Fibroblast of pulmonary artery (primary cell): ENCODE data around the gene DGKI.

Source experiments
- DNase-seq: peaks from one replicate; pipeline ENCODE4 v3.0.0-alpha.2; 2010; ENCODE audit warnings: low read depth
- H3K4me3 ChIP-seq: replicated peaks from 2 replicates; pipeline ENCODE4 v1.5.1; 2011; ENCODE audit warnings: low read depth, mild to moderate bottlenecking, control low read depth, low read length, moderate library complexity
- CTCF ChIP-seq: IDR thresholded peaks from 2 replicates; pipeline ENCODE4 v1.5.1; 2011; ENCODE audit warnings: mild to moderate bottlenecking, control low read depth, low read length, inconsistent platforms; ENCODE audit errors: missing control alignments

DGKI gene

GRCh38 chr7:137635132-137635531 is 211.6 kb downstream of the DGKI start:
- TF ChIP-seq CTCF: no peak
- DNase-seq: no peak
- no peak overlapping the region for H3K4me3 ChIP-seq

- TF ChIP-seq CTCF: no peak
These were observed 212.4 kb downstream of the DGKI start for GRCh38 chr7:137634356-137634755.

GRCh38 chr7:137633133-137633532 is 213.6 kb downstream of the DGKI start:
- DNase-seq: peak; percentile 78
- no peak overlapping the region for H3K4me3 ChIP-seq
- TF ChIP-seq CTCF: no peak

More at GRCh38 chr7:137634356-137634755, 212.4 kb downstream of the DGKI start:
- H3K4me3 ChIP-seq: no peak overlapping the region
- DNase-seq: no peak

GRCh38 chr7:137628216-137628615 is 218.6 kb downstream of the DGKI start:
- DNase-seq: no peak
- TF ChIP-seq CTCF: no peak

GRCh38 chr7:137626469-137627067 is 220.2 kb downstream of the DGKI start:
- DNase-seq: peak; percentile 69
- TF ChIP-seq CTCF: peak; percentile 86
- H3K4me3 ChIP-seq: no peak overlapping the region

More at GRCh38 chr7:137628216-137628615, 218.6 kb downstream of the DGKI start:
- H3K4me3 ChIP-seq: no peak overlapping the region

GRCh38 chr7:137625197-137625596 is 221.6 kb downstream of the DGKI start:
- DNase-seq: peak; percentile 20
- no peak overlapping the region for H3K4me3 ChIP-seq
- no peak for TF ChIP-seq CTCF

- no peak for DNase-seq
These were observed 227.6 kb downstream of the DGKI start for GRCh38 chr7:137619181-137619580.

More at GRCh38 chr7:137619181-137619580, 227.6 kb downstream of the DGKI start:
- H3K4me3 ChIP-seq: no peak overlapping the region
- no peak for TF ChIP-seq CTCF
